ENCODE measurements around the gene CFHR4. TPM values are rescaled to one million over a fixed set of nuclear protein-coding genes. Genes with fewer than 3 reads are reported as not detected.
"Not testable (repeated sequence)": the region's sequence is repeated elsewhere in the genome, so short reads cannot be mapped to it uniquely, and the experiment has no call there.

Gene CFHR4
- total RNA-seq = not detected in 2 replicates
- long read RNA-seq = 0 reads

GRCh38 chr1:196887515-196888239, at the start of gene CFHR4:
Gene CFHR4 (plus strand): TSS chr1:196888052. CDS start chr1:196888151, 99 bp downstream.
- Mint-ChIP-seq H3K4me1 (no peaks in the 10 kb centered on the region), H3K27me3 (ENCODE audit: low read depth) (peaks cover 5% of the 10 kb centered on the region), H3K27ac (ENCODE audit: unreplicated experiment) (no peak within 1 kb of the TSS), H3K4me3 (no peak within 1 kb of the TSS), H3K36me3 (ENCODE audit: low read depth) (no peaks in the 10 kb centered on the region), H3K9me3 (peaks cover 3% of the 10 kb centered on the region)
- DNase-seq (ENCODE audit: low read depth, low spot score) = no peak
- TF ChIP-seq CTCF (conservative IDR thresholded peaks at IDR 0.05) = no peak

- not testable (repeated sequence) for H3K9me3 Mint-ChIP-seq; H3K27ac Mint-ChIP-seq (ENCODE audit: unreplicated experiment)
Observed at GRCh38 chr1:196849613-196850492, 38.0 kb upstream of the CFHR4 start.

GRCh38 chr1:196856053-196856452, 31.8 kb upstream of the CFHR4 start:
- Mint-ChIP-seq H3K4me3 (no peak overlapping the region), H3K27me3 (ENCODE audit: low read depth) (peaks cover 2% of the 10 kb centered on the region), H3K36me3 (ENCODE audit: low read depth) (no peaks in the 10 kb centered on the region), H3K4me1 (no peaks in the 10 kb centered on the region), H3K9me3 (no peaks in the 10 kb centered on the region), H3K27ac (ENCODE audit: unreplicated experiment) (no peak overlapping the region)
- no peak for DNase-seq (ENCODE audit: low read depth, low spot score)
- no peak for TF ChIP-seq CTCF (conservative IDR thresholded peaks at IDR 0.05)

More at GRCh38 chr1:196849613-196850492, 38.0 kb upstream of the CFHR4 start:
- H3K36me3 Mint-ChIP-seq (ENCODE audit: low read depth); H3K4me3 Mint-ChIP-seq; H3K27me3 Mint-ChIP-seq (ENCODE audit: low read depth); H3K4me1 Mint-ChIP-seq; DNase-seq (ENCODE audit: low read depth, low spot score): not testable (repeated sequence)

GRCh38 chr1:196857188-196857587, 30.7 kb upstream of the CFHR4 start:
- Mint-ChIP-seq H3K4me3 (no peak overlapping the region), H3K9me3 (no peaks in the 10 kb centered on the region), H3K27ac (ENCODE audit: unreplicated experiment) (no peak overlapping the region), H3K27me3 (ENCODE audit: low read depth) (peaks cover 2% of the 10 kb centered on the region), H3K36me3 (ENCODE audit: low read depth) (no peaks in the 10 kb centered on the region), H3K4me1 (no peaks in the 10 kb centered on the region)
- no peak for DNase-seq (ENCODE audit: low read depth, low spot score)
- no peak for TF ChIP-seq CTCF (conservative IDR thresholded peaks at IDR 0.05)

- no peaks in the 10 kb centered on the region for H3K36me3 Mint-ChIP-seq (ENCODE audit: low read depth)
- TF ChIP-seq CTCF (conservative IDR thresholded peaks at IDR 0.05) = no peak
- DNase-seq (ENCODE audit: low read depth, low spot score) = no peak
Observed at GRCh38 chr1:196858811-196859210, 29.0 kb upstream of the CFHR4 start.

More at GRCh38 chr1:196858811-196859210, 29.0 kb upstream of the CFHR4 start:
- Mint-ChIP-seq H3K4me1 (no peaks in the 10 kb centered on the region), H3K27ac (ENCODE audit: unreplicated experiment) (no peak overlapping the region), H3K9me3 (peaks cover 2% of the 10 kb centered on the region), H3K4me3 (no peak overlapping the region), H3K27me3 (ENCODE audit: low read depth) (peaks cover 2% of the 10 kb centered on the region)
